HepG2 (cell line): Measurements from ENCODE around the gene TWNK. TPM values are rescaled to one million over a fixed set of nuclear protein-coding genes. Genes with fewer than 3 reads are reported as not detected.
A peak's percentile ranks its signal among the peaks of the same experiment; 100 is the strongest.

Source experiments
- BCL6 ChIP-seq: IDR thresholded peaks from 2 replicates; pipeline ENCODE4 v1.6.1; 2016; ENCODE audit warnings: missing genetic modification reagents, missing compliant biosample characterization
- BRF2 ChIP-seq: sonication (generic); formaldehyde crosslinking; IDR thresholded peaks from 2 replicates; pipeline ENCODE4 v1.8.1; 2022; ENCODE audit warnings: mild to moderate bottlenecking, missing genetic modification reagents
- CENPBD1 ChIP-seq: sonication (generic); formaldehyde crosslinking; IDR thresholded peaks from 2 replicates; pipeline ENCODE4 v1.8.0; 2022; ENCODE audit warnings: missing genetic modification reagents, low read depth, mild to moderate bottlenecking, borderline replicate concordance
- FOXP1 ChIP-seq, 2 experiments: fragments of 450-650 bp in 1 of 2; IDR thresholded peaks; 2 replicates each; pipeline ENCODE4 v1.6.1; 2017 to 2018; ENCODE audit warnings: antibody characterized with exemption in 1 of 2
- MED13 ChIP-seq: sonication (generic); formaldehyde crosslinking; IDR thresholded peaks from 2 replicates; pipeline ENCODE4 v1.5.0; 2020; ENCODE audit warnings: missing genetic modification reagents
- RORA ChIP-seq: sonication (generic); formaldehyde crosslinking; IDR thresholded peaks from 2 replicates; pipeline ENCODE4 v1.5.0; 2020; ENCODE audit warnings: mild to moderate bottlenecking, missing genetic modification reagents, moderate library complexity
- SIN3B ChIP-seq: fragments of 150-350 bp; IDR thresholded peaks from 2 replicates; pipeline ENCODE4 v1.6.1; 2014; ENCODE audit warnings: low read length
- SKI ChIP-seq: fragments of 450-650 bp; IDR thresholded peaks from one replicate; pipeline ENCODE4 v1.6.1; 2018; ENCODE audit warnings: mild to moderate bottlenecking; ENCODE audit not compliant: partially characterized antibody
- SRSF1 ChIP-seq: fragments of 200-400 bp; formaldehyde crosslinking; optimal IDR thresholded peaks from 2 replicates; pipeline ENCODE3; 2017; ENCODE audit warnings: mild to moderate bottlenecking, low read depth, low read length, moderate library complexity
- TOPORS ChIP-seq: sonication (generic); formaldehyde crosslinking; IDR thresholded peaks from 2 replicates; pipeline ENCODE4 v1.8.0; 2023; ENCODE audit warnings: mild to moderate bottlenecking, missing genetic modification reagents
- ZMYM4 ChIP-seq: sonication (generic); formaldehyde crosslinking; IDR thresholded peaks from 2 replicates; pipeline ENCODE4 v1.8.1; 2023; ENCODE audit warnings: mild to moderate bottlenecking, missing genetic modification reagents
- ZNF34 ChIP-seq: sonication (generic); formaldehyde crosslinking; IDR thresholded peaks from 2 replicates; pipeline ENCODE4 v1.4.0; 2020; ENCODE audit warnings: mild to moderate bottlenecking, missing genetic modification reagents, borderline replicate concordance
- ZNF414 ChIP-seq: sonication (generic); formaldehyde crosslinking; IDR thresholded peaks from 2 replicates; pipeline ENCODE4 v1.5.0; 2020; ENCODE audit warnings: missing genetic modification reagents
- ZNF44 ChIP-seq: sonication (generic); formaldehyde crosslinking; IDR thresholded peaks from 2 replicates; pipeline ENCODE4 v1.5.1; 2020; ENCODE audit warnings: mild to moderate bottlenecking, missing genetic modification reagents
- polyA plus RNA-seq, 8 experiments: library from polyadenylated mRNA; depleted of rRNA in 3 of 8; stranded (reverse) in 7 of 8; unstranded in 1 of 8; fragments of >200 nt; fragmentation: Illumina TruSeq in 4 of 8; extraction: Trizol in 4 of 8; gene quantifications; 2 replicates each; pipeline versions ENCODE4 v1.2.1 to v1.2.3, GENCODE V29; 2011 to 2016; ENCODE audit warnings: low read depth in 4 of 8, missing spikeins in 1 of 8, mixed read lengths in 1 of 8; ENCODE audit not compliant: insufficient read depth in 1 of 8
- total RNA-seq, 5 experiments: library from RNA; depleted of rRNA; stranded (reverse); fragments of >200 nt; fragmentation: Illumina TruSeq; extraction: Trizol; gene quantifications; 2 replicates each; pipeline ENCODE4 v1.2.3, GENCODE V29; 2016; ENCODE audit warnings: low read depth in 1 of 5
- TF ChIP-seq, protein P1 (sequence below): sonication (generic); formaldehyde crosslinking; IDR thresholded peaks from 2 replicates; pipeline ENCODE4 v1.4.0; 2020; ENCODE audit warnings: mild to moderate bottlenecking, missing genetic modification reagents
- TF ChIP-seq, protein P2 (sequence below), 2 experiments: sonication (generic) in 1 of 2; formaldehyde crosslinking in 1 of 2; IDR thresholded peaks; 2 replicates each; pipeline versions ENCODE4 v1.6.1 to v1.9.0; 2014 to 2022; ENCODE audit warnings: antibody characterized with exemption in 1 of 2, borderline replicate concordance in 1 of 2, inconsistent platforms in 1 of 2, low read depth in 1 of 2, missing genetic modification reagents in 1 of 2
- TF ChIP-seq, protein P3 (sequence below): sonication (generic); formaldehyde crosslinking; IDR thresholded peaks from 2 replicates; pipeline ENCODE4 v1.9.0; 2021; ENCODE audit warnings: missing genetic modification reagents, borderline replicate concordance

TWNK gene
- total and polyA plus RNA-seq, 2 of the 13 experiments (the other 11 are each of a cell fraction or from before 2014, with no cell fraction given), result 10.7 to 16.5 TPM

DNA sequence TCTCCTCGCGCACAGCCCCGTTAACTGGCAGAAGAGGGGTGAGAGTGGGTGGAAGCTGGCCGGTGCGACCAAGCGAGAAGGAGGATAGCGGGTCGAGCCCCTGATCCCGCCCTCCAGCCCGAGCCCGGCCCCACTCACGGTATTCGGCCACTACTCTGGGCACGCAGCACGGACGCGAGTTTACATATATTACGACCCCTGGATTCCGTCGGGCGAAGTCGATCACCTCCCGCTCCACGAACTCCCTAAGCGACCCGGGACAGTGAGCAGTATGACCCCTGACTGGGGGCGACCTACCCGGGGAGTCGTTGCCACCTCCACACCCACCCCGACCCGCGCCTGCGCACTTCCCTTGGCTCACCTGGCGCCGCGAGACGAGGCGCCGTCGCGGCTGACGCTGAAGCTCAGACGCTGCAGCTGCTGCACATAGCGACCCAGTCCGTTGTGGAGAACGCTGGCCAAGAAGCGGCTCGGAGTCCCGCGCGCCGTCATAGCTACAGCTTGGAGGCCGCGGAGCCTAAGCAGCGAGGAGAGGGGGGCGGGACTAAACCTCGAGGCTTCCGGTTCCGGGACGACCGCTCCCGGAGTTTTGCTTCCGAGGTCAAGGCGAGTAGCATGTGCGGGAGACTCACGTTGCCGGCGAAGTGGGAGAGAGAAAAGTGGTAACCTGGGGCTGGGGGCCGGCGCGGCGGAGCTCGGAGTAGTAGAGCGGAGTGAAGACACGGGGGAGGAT is at the start of gene TWNK, which contains the start of gene MRPL43 (continued):
- TF ChIP-seq BRF2 (peak; percentile 76), RORA (CRISPR knock-in tag) (no peak), SRSF1 (peak; percentile 52), BCL6 (no peak), ZNF44 (peak; percentile 73; the same call in 1 of the 2 replicates), CENPBD1 (no peak; the same call in 1 of the 2 replicates), MED13 (peak; percentile 46; the same call in 1 of the 2 replicates), ZMYM4 (no peak), TOPORS (CRISPR knock-in tag) (peak; percentile 92), FOXP1 (IDR thresholded peaks at IDR 0.05) (no peak), FOXP1 (CRISPR knock-in tag; IDR thresholded peaks at IDR 0.05) (no peak), ZNF414 (CRISPR knock-in tag) (peak; percentile 73; the same call in 1 of the 2 replicates), ZNF34 (CRISPR knock-in tag) (no peak), SKI (no peak), SIN3B (0 out of 2 replicates have a peak, but pooled peaks have one; percentile 31)
- TF ChIP-seq, protein P1, sequence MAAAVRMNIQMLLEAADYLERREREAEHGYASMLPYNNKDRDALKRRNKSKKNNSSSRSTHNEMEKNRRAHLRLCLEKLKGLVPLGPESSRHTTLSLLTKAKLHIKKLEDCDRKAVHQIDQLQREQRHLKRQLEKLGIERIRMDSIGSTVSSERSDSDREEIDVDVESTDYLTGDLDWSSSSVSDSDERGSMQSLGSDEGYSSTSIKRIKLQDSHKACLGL (CRISPR knock-in tag), result peak; percentile 92
- TF ChIP-seq, protein P2, sequence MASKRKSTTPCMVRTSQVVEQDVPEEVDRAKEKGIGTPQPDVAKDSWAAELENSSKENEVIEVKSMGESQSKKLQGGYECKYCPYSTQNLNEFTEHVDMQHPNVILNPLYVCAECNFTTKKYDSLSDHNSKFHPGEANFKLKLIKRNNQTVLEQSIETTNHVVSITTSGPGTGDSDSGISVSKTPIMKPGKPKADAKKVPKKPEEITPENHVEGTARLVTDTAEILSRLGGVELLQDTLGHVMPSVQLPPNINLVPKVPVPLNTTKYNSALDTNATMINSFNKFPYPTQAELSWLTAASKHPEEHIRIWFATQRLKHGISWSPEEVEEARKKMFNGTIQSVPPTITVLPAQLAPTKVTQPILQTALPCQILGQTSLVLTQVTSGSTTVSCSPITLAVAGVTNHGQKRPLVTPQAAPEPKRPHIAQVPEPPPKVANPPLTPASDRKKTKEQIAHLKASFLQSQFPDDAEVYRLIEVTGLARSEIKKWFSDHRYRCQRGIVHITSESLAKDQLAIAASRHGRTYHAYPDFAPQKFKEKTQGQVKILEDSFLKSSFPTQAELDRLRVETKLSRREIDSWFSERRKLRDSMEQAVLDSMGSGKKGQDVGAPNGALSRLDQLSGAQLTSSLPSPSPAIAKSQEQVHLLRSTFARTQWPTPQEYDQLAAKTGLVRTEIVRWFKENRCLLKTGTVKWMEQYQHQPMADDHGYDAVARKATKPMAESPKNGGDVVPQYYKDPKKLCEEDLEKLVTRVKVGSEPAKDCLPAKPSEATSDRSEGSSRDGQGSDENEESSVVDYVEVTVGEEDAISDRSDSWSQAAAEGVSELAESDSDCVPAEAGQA (IDR thresholded peaks at IDR 0.05; ENCODE audit: low read depth), result peak; percentile 68
- TF ChIP-seq, protein P2 (CRISPR knock-in tag; IDR thresholded peaks at IDR 0.05; ENCODE audit: borderline replicate concordance), result peak; percentile 45; the same call in 1 of the 2 replicates
- TF ChIP-seq, protein P3, sequence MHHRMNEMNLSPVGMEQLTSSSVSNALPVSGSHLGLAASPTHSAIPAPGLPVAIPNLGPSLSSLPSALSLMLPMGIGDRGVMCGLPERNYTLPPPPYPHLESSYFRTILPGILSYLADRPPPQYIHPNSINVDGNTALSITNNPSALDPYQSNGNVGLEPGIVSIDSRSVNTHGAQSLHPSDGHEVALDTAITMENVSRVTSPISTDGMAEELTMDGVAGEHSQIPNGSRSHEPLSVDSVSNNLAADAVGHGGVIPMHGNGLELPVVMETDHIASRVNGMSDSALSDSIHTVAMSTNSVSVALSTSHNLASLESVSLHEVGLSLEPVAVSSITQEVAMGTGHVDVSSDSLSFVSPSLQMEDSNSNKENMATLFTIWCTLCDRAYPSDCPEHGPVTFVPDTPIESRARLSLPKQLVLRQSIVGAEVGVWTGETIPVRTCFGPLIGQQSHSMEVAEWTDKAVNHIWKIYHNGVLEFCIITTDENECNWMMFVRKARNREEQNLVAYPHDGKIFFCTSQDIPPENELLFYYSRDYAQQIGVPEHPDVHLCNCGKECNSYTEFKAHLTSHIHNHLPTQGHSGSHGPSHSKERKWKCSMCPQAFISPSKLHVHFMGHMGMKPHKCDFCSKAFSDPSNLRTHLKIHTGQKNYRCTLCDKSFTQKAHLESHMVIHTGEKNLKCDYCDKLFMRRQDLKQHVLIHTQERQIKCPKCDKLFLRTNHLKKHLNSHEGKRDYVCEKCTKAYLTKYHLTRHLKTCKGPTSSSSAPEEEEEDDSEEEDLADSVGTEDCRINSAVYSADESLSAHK (CRISPR knock-in tag), result no peak
